ENCODE data around the gene CNPY1. TPM values are rescaled to one million over a fixed set of nuclear protein-coding genes. Genes with fewer than 3 reads are reported as not detected.

Gene CNPY1
- total and polyA plus RNA-seq, 2 of the 8 experiments (the other 6 are each of a cell fraction or from before 2014, with no cell fraction given) = not detected

DNA sequence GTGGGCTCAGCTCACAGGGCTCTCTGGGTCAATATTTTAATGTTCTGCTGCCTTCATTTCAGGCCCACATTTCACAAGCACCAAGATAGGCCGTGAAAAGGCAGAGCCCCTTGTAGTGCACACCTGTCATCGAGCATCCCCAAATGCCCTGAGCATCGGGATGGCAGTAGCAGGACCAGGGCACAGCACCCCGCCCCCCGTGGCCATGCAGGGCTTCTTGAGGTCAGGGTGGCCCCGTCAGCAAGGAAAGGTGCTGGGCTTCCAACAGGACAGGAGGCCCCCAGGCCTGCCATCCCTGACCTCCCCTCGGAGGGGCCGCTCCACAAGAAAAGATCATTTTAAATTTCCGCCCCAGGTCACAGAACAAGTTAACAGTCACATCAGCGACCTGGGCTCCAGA is 2.9 kb upstream of the CNPY1 start (continued):
- TF ChIP-seq, protein P1, sequence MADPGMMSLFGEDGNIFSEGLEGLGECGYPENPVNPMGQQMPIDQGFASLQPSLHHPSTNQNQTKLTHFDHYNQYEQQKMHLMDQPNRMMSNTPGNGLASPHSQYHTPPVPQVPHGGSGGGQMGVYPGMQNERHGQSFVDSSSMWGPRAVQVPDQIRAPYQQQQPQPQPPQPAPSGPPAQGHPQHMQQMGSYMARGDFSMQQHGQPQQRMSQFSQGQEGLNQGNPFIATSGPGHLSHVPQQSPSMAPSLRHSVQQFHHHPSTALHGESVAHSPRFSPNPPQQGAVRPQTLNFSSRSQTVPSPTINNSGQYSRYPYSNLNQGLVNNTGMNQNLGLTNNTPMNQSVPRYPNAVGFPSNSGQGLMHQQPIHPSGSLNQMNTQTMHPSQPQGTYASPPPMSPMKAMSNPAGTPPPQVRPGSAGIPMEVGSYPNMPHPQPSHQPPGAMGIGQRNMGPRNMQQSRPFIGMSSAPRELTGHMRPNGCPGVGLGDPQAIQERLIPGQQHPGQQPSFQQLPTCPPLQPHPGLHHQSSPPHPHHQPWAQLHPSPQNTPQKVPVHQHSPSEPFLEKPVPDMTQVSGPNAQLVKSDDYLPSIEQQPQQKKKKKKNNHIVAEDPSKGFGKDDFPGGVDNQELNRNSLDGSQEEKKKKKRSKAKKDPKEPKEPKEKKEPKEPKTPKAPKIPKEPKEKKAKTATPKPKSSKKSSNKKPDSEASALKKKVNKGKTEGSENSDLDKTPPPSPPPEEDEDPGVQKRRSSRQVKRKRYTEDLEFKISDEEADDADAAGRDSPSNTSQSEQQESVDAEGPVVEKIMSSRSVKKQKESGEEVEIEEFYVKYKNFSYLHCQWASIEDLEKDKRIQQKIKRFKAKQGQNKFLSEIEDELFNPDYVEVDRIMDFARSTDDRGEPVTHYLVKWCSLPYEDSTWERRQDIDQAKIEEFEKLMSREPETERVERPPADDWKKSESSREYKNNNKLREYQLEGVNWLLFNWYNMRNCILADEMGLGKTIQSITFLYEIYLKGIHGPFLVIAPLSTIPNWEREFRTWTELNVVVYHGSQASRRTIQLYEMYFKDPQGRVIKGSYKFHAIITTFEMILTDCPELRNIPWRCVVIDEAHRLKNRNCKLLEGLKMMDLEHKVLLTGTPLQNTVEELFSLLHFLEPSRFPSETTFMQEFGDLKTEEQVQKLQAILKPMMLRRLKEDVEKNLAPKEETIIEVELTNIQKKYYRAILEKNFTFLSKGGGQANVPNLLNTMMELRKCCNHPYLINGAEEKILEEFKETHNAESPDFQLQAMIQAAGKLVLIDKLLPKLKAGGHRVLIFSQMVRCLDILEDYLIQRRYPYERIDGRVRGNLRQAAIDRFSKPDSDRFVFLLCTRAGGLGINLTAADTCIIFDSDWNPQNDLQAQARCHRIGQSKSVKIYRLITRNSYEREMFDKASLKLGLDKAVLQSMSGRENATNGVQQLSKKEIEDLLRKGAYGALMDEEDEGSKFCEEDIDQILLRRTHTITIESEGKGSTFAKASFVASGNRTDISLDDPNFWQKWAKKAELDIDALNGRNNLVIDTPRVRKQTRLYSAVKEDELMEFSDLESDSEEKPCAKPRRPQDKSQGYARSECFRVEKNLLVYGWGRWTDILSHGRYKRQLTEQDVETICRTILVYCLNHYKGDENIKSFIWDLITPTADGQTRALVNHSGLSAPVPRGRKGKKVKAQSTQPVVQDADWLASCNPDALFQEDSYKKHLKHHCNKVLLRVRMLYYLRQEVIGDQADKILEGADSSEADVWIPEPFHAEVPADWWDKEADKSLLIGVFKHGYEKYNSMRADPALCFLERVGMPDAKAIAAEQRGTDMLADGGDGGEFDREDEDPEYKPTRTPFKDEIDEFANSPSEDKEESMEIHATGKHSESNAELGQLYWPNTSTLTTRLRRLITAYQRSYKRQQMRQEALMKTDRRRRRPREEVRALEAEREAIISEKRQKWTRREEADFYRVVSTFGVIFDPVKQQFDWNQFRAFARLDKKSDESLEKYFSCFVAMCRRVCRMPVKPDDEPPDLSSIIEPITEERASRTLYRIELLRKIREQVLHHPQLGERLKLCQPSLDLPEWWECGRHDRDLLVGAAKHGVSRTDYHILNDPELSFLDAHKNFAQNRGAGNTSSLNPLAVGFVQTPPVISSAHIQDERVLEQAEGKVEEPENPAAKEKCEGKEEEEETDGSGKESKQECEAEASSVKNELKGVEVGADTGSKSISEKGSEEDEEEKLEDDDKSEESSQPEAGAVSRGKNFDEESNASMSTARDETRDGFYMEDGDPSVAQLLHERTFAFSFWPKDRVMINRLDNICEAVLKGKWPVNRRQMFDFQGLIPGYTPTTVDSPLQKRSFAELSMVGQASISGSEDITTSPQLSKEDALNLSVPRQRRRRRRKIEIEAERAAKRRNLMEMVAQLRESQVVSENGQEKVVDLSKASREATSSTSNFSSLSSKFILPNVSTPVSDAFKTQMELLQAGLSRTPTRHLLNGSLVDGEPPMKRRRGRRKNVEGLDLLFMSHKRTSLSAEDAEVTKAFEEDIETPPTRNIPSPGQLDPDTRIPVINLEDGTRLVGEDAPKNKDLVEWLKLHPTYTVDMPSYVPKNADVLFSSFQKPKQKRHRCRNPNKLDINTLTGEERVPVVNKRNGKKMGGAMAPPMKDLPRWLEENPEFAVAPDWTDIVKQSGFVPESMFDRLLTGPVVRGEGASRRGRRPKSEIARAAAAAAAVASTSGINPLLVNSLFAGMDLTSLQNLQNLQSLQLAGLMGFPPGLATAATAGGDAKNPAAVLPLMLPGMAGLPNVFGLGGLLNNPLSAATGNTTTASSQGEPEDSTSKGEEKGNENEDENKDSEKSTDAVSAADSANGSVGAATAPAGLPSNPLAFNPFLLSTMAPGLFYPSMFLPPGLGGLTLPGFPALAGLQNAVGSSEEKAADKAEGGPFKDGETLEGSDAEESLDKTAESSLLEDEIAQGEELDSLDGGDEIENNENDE (IDR thresholded peaks at IDR 0.05; ENCODE audit: insufficient replicate concordance, low read length) = no peak
- no peak for TF ChIP-seq POU5F1 (IDR thresholded peaks at IDR 0.05; ENCODE audit: low read depth, low read length)
- TF ChIP-seq, protein P2, sequence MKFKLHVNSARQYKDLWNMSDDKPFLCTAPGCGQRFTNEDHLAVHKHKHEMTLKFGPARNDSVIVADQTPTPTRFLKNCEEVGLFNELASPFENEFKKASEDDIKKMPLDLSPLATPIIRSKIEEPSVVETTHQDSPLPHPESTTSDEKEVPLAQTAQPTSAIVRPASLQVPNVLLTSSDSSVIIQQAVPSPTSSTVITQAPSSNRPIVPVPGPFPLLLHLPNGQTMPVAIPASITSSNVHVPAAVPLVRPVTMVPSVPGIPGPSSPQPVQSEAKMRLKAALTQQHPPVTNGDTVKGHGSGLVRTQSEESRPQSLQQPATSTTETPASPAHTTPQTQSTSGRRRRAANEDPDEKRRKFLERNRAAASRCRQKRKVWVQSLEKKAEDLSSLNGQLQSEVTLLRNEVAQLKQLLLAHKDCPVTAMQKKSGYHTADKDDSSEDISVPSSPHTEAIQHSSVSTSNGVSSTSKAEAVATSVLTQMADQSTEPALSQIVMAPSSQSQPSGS (IDR thresholded peaks at IDR 0.05; ENCODE audit: low read length) = no peak
- TF ChIP-seq RNF2 (IDR thresholded peaks at IDR 0.05; ENCODE audit: borderline replicate concordance, low read depth, low read length, missing control alignments, poor library complexity, severe bottlenecking) = no peak
- TF ChIP-seq, protein P3, sequence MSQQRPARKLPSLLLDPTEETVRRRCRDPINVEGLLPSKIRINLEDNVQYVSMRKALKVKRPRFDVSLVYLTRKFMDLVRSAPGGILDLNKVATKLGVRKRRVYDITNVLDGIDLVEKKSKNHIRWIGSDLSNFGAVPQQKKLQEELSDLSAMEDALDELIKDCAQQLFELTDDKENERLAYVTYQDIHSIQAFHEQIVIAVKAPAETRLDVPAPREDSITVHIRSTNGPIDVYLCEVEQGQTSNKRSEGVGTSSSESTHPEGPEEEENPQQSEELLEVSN (IDR thresholded peaks at IDR 0.05) = no peak
- TF ChIP-seq GABPA (IDR thresholded peaks at IDR 0.05; ENCODE audit: borderline replicate concordance, insufficient read depth, low read length) = no peak
- TF ChIP-seq SIN3A (conservative IDR thresholded peaks at IDR 0.05 in 1 of 2, IDR thresholded peaks at IDR 0.05 in 1 of 2; ENCODE audit: low read depth in 1 of 2, low read length in 2 of 2) = no peak
- TF ChIP-seq TAF7 (optimal IDR thresholded peaks at IDR 0.05; ENCODE audit: borderline replicate concordance, low read depth, low read length) = no peak

All from H1 (cell line).